GM12891 (cell line): Measurements from ENCODE around the gene TMBIM1.

Experiments used
- DNase-seq: peaks from one replicate; pipeline ENCODE4 v3.0.0; 2011; ENCODE audit warnings: low spot score; ENCODE audit not compliant: insufficient read length
- FAIRE-seq: peaks from 2 replicates; lab custom pipeline; 2011; peaks lifted over from hg19 to GRCh38; lab: Jason Lieb, UNC
- PAX5 ChIP-seq: IDR thresholded peaks from 2 replicates; pipeline ENCODE4 v1.6.1; 2011; ENCODE audit warnings: low read length, moderate library complexity, mild to moderate bottlenecking; ENCODE audit not compliant: insufficient read depth, severe bottlenecking
- POLR2A ChIP-seq: IDR thresholded peaks from 2 replicates; pipeline ENCODE4 v1.6.1; 2011; ENCODE audit warnings: low read depth, low read length, control low read depth
- POLR2AphosphoS5 ChIP-seq: IDR thresholded peaks from 2 replicates; pipeline ENCODE4 v1.6.1; 2011; ENCODE audit warnings: low read depth, low read length, control low read depth
- POU2F2 ChIP-seq: IDR thresholded peaks from 2 replicates; pipeline ENCODE4 v1.6.1; 2011; ENCODE audit warnings: low read depth, mild to moderate bottlenecking, control low read depth, low read length, moderate library complexity
- SPI1 ChIP-seq: IDR thresholded peaks from 2 replicates; pipeline ENCODE4 v1.6.1; 2011; ENCODE audit warnings: low read depth, low read length, control low read depth
- TAF1 ChIP-seq: IDR thresholded peaks from 2 replicates; pipeline ENCODE4 v1.6.1; 2011; ENCODE audit warnings: low read depth, low read length, control low read depth

The TMBIM1 gene

DNA sequence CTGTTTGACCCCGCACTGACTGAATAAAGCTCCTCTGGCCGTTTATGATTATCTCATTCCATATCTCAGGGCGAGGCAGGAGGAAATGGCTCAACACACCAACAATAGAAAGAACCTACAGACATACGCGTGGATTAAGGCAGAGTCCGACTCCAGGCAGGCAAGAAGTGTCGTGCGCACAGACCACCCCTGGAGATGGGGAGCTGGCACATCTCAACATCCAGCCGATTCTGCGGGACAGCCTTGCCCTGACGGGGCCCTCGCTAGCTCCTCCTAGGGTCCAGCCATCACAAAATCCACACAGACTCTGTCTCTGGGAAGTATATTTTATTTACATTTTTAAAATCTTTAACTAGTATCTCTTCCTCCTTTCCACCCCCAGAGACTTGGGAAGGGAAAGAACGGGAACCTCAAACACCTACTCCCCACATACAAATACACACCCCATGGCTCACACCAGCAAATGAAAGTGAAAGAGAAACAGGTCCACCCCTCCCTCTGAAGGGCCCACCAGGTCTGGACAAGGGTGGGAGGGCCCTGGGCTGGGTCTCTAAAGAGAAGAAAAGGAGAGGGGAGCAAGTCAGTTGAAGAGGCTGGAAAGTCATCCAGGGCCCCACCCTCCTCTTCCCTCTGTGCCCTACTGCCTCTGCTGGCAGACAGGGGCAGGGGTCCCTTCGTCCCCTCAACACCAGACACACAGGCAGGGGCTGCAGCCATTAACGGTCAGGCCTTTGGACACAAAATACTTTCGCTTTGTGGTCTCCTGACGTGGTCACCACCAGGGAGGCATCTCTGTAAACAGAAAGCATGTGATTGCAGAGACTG lies 28.3 kb downstream of the TMBIM1 start:
- no peak for DNase-seq
- TF ChIP-seq PAX5 (no peak), SPI1 (no peak), POLR2AphosphoS5 (no peak), TAF1 (no peak)
- no peak for FAIRE-seq

DNA sequence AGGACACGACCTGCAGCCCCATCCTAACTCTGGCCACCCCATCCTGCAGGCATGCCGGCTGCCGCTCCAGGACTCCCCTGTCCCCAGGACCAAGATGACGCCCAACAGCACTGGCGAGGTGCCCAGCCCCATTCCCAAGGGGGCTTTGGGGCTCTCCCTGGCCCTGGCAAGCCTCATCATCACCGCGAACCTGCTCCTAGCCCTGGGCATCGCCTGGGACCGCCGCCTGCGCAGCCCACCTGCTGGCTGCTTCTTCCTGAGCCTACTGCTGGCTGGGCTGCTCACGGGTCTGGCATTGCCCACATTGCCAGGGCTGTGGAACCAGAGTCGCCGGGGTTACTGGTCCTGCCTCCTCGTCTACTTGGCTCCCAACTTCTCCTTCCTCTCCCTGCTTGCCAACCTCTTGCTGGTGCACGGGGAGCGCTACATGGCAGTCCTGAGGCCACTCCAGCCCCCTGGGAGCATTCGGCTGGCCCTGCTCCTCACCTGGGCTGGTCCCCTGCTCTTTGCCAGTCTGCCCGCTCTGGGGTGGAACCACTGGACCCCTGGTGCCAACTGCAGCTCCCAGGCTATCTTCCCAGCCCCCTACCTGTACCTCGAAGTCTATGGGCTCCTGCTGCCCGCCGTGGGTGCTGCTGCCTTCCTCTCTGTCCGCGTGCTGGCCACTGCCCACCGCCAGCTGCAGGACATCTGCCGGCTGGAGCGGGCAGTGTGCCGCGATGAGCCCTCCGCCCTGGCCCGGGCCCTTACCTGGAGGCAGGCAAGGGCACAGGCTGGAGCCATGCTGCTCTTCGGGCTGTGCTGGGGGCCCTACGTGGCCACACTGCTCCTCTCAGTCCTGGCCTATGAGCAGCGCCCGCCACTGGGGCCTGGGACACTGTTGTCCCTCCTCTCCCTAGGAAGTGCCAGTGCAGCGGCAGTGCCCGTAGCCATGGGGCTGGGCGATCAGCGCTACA lies 29.4 kb downstream of the TMBIM1 start:
- DNase-seq (no peak), FAIRE-seq (no peak)
- no peak for TF ChIP-seq POLR2AphosphoS5
- no peak for TF ChIP-seq SPI1
- no peak for TF ChIP-seq PAX5
- TF ChIP-seq POU2F2: no peak
- TF ChIP-seq POLR2A: no peak
- no peak for TF ChIP-seq TAF1

DNA sequence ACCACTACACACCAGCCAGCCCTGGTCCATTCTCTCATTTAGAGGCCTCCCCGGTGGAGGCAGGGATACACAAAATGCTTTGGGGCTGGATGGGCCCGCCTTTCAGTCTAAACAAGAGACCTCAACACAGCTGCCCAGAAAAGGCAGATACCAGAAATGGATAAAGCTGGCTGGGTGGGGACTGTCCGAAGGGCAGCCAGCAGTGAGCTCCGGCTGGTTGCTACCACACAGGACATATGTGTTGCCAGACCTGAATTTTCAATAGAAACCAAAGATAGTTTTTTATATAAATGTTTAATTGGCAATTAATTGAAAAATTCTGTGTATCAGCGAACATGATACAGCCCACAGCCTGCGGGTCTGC lies 30.1 kb downstream of the TMBIM1 start:
- FAIRE-seq: no peak

DNA sequence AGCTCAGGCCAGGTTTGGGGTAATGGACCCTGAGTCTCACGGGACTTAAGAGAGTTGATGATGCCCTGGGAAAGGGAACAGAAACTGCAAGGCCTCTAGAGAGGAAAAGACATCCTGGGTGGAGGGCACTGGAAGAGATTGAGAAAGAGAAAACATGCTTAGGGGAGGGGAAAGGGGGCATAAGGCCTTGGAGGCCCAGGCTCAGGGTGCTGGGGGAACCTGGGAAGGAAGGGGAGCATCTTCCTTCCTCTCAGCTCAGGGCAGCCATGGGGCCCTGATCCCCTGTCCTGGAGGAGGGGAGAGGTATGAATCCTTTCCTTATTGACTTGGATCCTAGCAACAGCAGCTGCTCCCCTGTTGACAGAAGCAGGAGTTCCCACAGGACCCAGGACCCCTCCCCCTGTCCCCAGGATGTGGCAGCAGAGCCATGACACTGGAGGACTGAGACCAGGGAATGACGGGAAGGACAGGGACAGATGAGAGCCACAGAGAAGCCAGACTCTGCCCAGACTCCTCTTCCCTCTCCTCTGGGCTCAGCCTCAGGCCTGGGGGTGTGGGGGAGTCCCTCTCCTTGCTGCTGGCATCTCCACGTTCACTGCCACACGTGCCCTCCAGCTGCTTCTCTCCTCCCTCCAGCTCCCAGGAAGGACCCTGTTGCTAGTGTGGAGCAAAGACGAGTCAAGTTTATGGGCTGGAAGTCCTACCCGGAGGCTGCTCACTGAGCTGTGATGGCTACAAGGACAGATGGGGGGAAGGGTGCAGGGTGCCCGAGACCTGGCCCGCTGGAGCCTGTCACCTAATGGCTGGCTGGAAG lies 30.7 kb downstream of the TMBIM1 start:
- no peak for DNase-seq
- FAIRE-seq: peak; percentile 16
- TF ChIP-seq SPI1: peak; percentile 23; the same call in 1 of the 2 replicates
- TF ChIP-seq PAX5: no peak
- no peak for TF ChIP-seq POU2F2
- TF ChIP-seq POLR2A: no peak

More for the DNA sequence above, 30.1 kb downstream of the TMBIM1 start:
- no peak for DNase-seq
- TF ChIP-seq PAX5 (no peak), POLR2A (no peak), POLR2AphosphoS5 (no peak), POU2F2 (no peak), SPI1 (no peak), TAF1 (no peak)

DNA sequence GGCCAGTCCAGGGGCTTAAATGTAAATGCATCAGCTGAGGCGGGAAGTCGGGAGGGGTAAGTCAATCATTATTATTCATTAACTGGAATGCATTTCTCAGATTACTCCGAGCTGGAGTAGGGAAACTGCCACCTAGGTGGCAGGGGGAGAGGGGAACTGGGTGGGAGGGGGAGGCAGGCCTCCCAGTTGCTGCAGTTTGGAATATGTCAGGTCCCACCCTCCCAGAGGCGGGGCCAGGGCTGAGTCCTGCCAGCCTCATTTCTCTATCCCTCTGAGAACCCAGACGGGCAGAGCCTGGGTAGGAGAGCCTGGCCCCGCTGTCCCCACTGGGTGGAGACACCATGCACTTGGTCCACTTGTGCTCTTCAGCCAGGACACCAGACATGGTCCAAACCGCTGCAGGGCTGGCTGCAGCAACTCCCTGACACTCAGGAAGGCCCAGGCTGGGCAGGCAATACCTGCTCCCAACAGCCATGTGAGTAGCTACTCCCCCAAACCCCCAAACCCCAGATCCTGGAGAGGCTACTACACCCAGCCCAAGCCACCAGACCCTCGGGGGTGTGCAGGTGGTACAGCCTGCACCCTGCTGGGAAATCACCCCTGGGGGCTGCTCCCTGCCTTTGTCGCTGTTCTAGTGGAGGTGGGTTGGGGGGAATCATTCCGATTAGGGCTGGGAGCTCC lies 31.4 kb downstream of the TMBIM1 start, which contains the start of gene GPBAR1:
Gene GPBAR1, plus strand, starts transcription at position 274 of the 681 bp plus-strand sequence. CDS start 1,710 bp downstream, outside the sequence.
- no peak for DNase-seq
- no peak for TF ChIP-seq SPI1
- no peak for TF ChIP-seq POU2F2
- TF ChIP-seq PAX5: no peak
- TF ChIP-seq POLR2A: no peak
- no peak for TF ChIP-seq TAF1
- TF ChIP-seq POLR2AphosphoS5: no peak
- FAIRE-seq: no peak

DNA sequence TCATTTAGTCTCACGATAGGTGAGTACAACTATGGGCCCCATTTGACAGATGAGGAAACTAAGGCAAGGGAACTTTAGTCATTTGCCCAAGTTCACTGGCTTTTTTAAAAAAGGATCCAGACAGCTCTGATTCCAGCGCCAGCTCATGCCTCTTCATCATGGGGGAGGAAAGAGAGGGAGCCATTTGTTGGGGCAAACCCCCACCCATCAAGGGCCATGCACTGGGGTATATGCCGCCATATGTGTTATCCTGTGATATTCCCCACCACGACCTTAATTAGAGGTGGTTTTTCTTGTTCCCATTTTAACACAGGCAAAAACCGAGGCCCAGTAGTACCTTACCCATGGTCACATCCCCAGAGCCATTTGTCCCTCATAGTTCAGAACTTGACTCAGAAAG lies 32.1 kb downstream of the TMBIM1 start:
- FAIRE-seq (no peak), DNase-seq (no peak)
- TF ChIP-seq TAF1: no peak
- no peak for TF ChIP-seq PAX5
- no peak for TF ChIP-seq POLR2AphosphoS5
- TF ChIP-seq POU2F2: no peak
- no peak for TF ChIP-seq SPI1
- TF ChIP-seq POLR2A: no peak

DNA sequence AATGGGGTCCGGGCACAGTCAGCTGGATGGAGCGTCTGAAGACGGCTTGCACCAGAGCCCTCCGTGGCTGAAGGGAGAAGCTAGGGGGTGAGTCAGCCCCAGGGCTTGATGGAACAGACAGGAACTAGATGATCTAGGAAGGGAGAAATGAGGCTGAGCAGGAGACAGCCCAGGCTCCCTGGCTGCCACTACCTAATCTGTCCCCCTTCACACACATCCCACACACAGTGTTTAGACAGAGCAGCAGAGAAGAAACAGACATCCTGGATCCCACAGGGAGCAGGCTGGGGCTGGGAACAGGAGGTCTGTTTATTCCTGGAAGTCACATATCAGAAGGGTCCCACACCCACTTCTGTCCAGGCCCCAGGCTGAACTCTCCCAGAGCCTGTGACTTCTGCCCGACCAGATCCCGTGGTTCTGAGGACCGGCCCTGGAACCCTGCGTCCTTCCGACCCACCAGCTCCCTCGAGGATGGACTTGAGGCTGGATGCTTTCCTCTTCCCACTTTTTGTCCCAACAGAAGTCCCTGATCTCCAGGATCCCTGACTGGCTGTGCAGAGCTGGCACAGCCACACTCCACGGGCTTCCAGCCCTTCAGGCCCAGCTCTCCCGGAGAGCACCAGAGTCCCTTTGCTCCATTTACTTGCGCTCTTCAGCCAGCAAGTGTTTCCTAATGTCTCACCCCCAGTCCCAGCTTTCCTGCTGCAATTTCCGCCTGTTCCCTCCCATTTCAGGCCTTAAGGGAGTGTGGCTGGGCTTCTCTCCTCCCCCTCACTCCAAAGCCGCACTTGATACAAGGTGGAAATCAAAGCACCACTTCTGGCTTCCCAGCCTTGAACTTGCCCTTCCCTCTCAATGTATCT lies 33.0 kb downstream of the TMBIM1 start:
- TF ChIP-seq POLR2AphosphoS5: no peak
- TF ChIP-seq TAF1: no peak
- TF ChIP-seq POU2F2: no peak
- no peak for TF ChIP-seq SPI1
- no peak for TF ChIP-seq PAX5
- no peak for TF ChIP-seq POLR2A
- FAIRE-seq: no peak
- no peak for DNase-seq

DNA sequence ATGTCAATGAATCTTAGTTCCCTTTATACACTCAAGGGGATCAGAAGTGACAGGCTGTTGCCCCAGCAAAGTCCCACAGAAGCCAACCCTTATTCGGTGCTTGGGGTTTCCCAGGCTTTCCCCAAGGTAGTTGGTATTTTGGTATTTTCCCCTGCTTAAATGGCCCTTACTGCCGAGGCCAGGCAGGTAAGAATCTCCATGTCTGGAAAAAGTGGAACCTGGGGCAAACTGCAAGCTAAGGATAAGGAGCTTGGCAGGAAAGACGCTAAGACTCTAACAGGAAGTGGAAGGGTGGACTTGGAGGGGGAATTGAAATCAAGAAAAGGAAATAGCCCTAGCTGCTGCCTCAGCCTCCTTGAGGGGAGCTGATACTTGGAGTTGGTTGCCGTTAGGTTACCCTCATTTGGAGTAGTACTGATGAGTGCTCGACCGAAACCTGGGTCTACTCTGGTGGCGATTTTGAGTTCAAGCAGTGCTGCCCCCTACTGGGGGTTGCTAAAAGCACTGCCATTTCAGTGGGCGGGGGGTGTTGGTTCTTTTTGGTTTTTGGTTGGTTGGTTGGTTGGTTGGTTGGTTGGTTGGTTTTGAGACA lies 34.8 kb downstream of the TMBIM1 start:
- TF ChIP-seq SPI1 (peak; percentile 84), POU2F2 (no peak)
- peak; percentile 76 for DNase-seq
- FAIRE-seq: peak; percentile 92
